C4-2B (cell line): ENCODE results near the gene ZNF736.

Experiments
- CTCF ChIP-seq: fragments of 450-650 bp; conservative IDR thresholded peaks from 2 replicates; pipeline ENCODE4 v1.5.1; 2017; ENCODE audit warnings: mild to moderate bottlenecking
- ZFX ChIP-seq: fragments of 450-650 bp; IDR thresholded peaks from 2 replicates; pipeline ENCODE4 v1.6.1; 2017

DNA sequence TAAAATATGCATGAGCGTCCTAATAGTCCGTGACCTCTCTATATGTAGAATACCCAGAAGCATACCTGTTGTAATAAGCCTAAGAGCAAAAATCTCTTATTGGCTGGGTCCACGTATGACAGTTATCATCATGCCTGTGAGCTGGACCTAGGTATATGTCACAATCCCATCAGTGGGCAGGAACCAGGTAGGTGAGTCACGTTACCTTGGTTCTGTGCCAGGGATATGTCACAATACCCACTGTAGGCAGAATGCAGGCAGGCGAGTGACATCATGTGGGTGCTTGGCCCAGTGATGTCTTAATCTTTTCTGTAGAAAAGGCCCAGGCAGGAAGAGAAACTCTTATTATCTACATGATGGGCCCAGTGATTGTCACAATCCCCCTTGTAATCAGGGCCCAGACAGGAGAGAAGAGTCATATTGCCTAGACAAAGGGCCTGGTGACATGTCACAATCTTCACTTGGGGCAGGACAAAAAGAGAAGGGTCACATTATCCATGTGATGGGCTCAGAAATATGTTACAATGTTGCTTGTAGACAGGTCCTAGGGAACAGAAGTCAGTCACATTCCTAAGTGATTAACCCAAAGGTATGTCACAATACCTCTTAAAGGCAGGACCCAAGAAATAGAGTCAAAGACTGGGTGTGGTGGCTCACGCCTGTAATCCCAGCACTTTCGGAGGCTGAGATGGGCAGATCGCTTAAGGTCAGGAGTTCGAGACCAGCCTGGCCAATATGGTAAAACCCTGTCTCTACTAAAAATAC lies 12.9 kb upstream of the ZNF736 start:
- TF ChIP-seq CTCF (no peak), ZFX (no peak)
